ENCODE data around the gene C1QTNF3.
A peak's percentile ranks its signal among the peaks of the same experiment; 100 is the strongest.

Gene C1QTNF3

GRCh38 chr5:33975852-33976251, 67.2 kb downstream of the C1QTNF3 start:
- DNase-seq (ENCODE audit: low spot score): no peak
- in situ Hi-C loops (cut with MboI; ENCODE audit: low sequenced_read_pairs, unreplicated experiment): no loop called here
- no peak for TF ChIP-seq CTCF (IDR thresholded peaks at IDR 0.05; ENCODE audit: borderline replicate concordance, control extremely low read depth, extremely low read depth, insufficient read depth, missing control alignments)

- in situ Hi-C loops (cut with MboI; ENCODE audit: low sequenced_read_pairs, unreplicated experiment): no loop called here
Measured at GRCh38 chr5:33973271-33973670, 69.7 kb downstream of the C1QTNF3 start.

GRCh38 chr5:33969572-33970452, 73.2 kb downstream of the C1QTNF3 start:
- TF ChIP-seq CTCF (IDR thresholded peaks at IDR 0.05; ENCODE audit: borderline replicate concordance, control extremely low read depth, extremely low read depth, insufficient read depth, missing control alignments): peak; percentile 75
- in situ Hi-C loops (cut with MboI; ENCODE audit: low sequenced_read_pairs, unreplicated experiment): loop anchor here (10.0 kb wide), 1 partner anchor 535 kb away; no protein-coding TSS in a partner anchor

More at GRCh38 chr5:33973271-33973670, 69.7 kb downstream of the C1QTNF3 start:
- peak; percentile 49 for DNase-seq (ENCODE audit: low spot score)
- no peak for TF ChIP-seq CTCF (IDR thresholded peaks at IDR 0.05; ENCODE audit: borderline replicate concordance, control extremely low read depth, extremely low read depth, insufficient read depth, missing control alignments)

GRCh38 chr5:33968211-33969005, 74.6 kb downstream of the C1QTNF3 start:
- no peak for TF ChIP-seq CTCF (IDR thresholded peaks at IDR 0.05; ENCODE audit: borderline replicate concordance, control extremely low read depth, extremely low read depth, insufficient read depth, missing control alignments)
- in situ Hi-C loops (cut with MboI; ENCODE audit: low sequenced_read_pairs, unreplicated experiment): loop anchor here (10.0 kb wide), 1 partner anchor 534 kb away; no protein-coding TSS in a partner anchor
- DNase-seq (ENCODE audit: low spot score): no peak

More at GRCh38 chr5:33969572-33970452, 73.2 kb downstream of the C1QTNF3 start:
- peak; percentile 72 for DNase-seq (ENCODE audit: low spot score)

All from GM13976 (cell line).